Tibial artery (tissue), 4 donors: Measurements from ENCODE around the gene KDF1.

Experiments used
- DNase-seq, 2 donors: peaks; one replicate each; pipeline ENCODE4 v3.0.0-alpha.2; 2019
- H3K27ac ChIP-seq, 2 donors: fragments of 200-600 bp; sonication (generic) in 1 of 2; 1 replicate in 1 of 2; 2 replicates in 1 of 2; pipeline ENCODE4 v1.5.1; 2018 to 2019; ENCODE audit warnings: mild to moderate bottlenecking in 1 of 2
- H3K27me3 ChIP-seq, 2 donors: fragments of 200-600 bp; sonication (generic) in 1 of 2; one replicate each; pipeline versions ENCODE4 v1.5.1 to v1.6.0; 2016 to 2019
- H3K36me3 ChIP-seq, 3 donors: fragments of 200-600 bp; sonication (generic) in 2 of 3; one replicate each; pipeline ENCODE4 v1.5.1; 2016 to 2019; ENCODE audit warnings: mild to moderate bottlenecking in 2 of 3
- H3K4me1 ChIP-seq, 4 donors: fragments of 200-600 bp; sonication (generic) in 2 of 4; 1 replicate in 3 of 4; 2 replicates in 1 of 4; pipeline ENCODE4 v1.5.1; 2016 to 2019
- H3K4me3 ChIP-seq, 2 donors: fragments of 200-600 bp; sonication (generic) in 1 of 2; 1 replicate in 1 of 2; 2 replicates in 1 of 2; pipeline ENCODE4 v1.5.1; 2018 to 2019; ENCODE audit warnings: mild to moderate bottlenecking in 2 of 2
- H3K9me3 ChIP-seq, 3 donors: fragments of 200-600 bp; sonication (generic) in 1 of 3; one replicate each; pipeline ENCODE4 v1.5.1; 2016 to 2019
- CTCF ChIP-seq, 2 experiments: fragments of 200-600 bp in 1 of 2; fragments of 450-650 bp in 1 of 2; IDR thresholded peaks; one replicate each; pipeline ENCODE4 v1.5.1; 2017 to 2019; ENCODE audit warnings: antibody characterized with exemption in 2 of 2, mild to moderate bottlenecking in 1 of 2, moderate library complexity in 1 of 2
- intact Hi-C: fragments of 100-400 bp; cut with DNase I; formaldehyde crosslinking; loops from one replicate; pipeline ENCODE4 v1.15.0; 2023; ENCODE audit warnings: low total_unique reads

Gene KDF1

GRCh38 chr1:26986658-26987057, 26.4 kb upstream of the KDF1 start:
- no peak for DNase-seq
- Histone ChIP-seq H3K9me3 (no peaks in the 10 kb centered on the region), H3K27me3 (peaks cover 0 to 34% of the 10 kb centered on the region in 2 donors), H3K36me3 (no peaks in the 10 kb centered on the region), H3K4me3 (no peak overlapping the region), H3K4me1 (no peaks in the 10 kb centered on the region), H3K27ac (no peak overlapping the region)
- intact Hi-C loops: no loop called here
- TF ChIP-seq CTCF (IDR thresholded peaks at IDR 0.05): no peak

GRCh38 chr1:26984291-26984690, 24.0 kb upstream of the KDF1 start:
- intact Hi-C loops: no loop called here
- H3K4me3 ChIP-seq: no peak overlapping the region
- H3K9me3 ChIP-seq: no peaks in the 10 kb centered on the region
- no peaks in the 10 kb centered on the region for H3K36me3 ChIP-seq
- no peak for TF ChIP-seq CTCF (IDR thresholded peaks at IDR 0.05)
- H3K4me1 ChIP-seq: no peaks in the 10 kb centered on the region
- peaks cover 0 to 27% of the 10 kb centered on the region in 2 donors for H3K27me3 ChIP-seq
- DNase-seq: no peak
- no peak overlapping the region for H3K27ac ChIP-seq

GRCh38 chr1:26983863-26984262, 23.6 kb upstream of the KDF1 start:
- no peak for TF ChIP-seq CTCF (IDR thresholded peaks at IDR 0.05)
- Histone ChIP-seq H3K36me3 (no peaks in the 10 kb centered on the region), H3K27ac (no peak overlapping the region), H3K9me3 (no peaks in the 10 kb centered on the region), H3K4me3 (no peak overlapping the region), H3K4me1 (no peaks in the 10 kb centered on the region), H3K27me3 (peaks cover 0 to 27% of the 10 kb centered on the region in 2 donors)
- no peak for DNase-seq
- intact Hi-C loops: no loop called here

- Histone ChIP-seq H3K27ac (no peak overlapping the region), H3K36me3 (no peaks in the 10 kb centered on the region), H3K4me3 (no peak overlapping the region), H3K27me3 (peaks cover 0 to 20% of the 10 kb centered on the region in 2 donors), H3K9me3 (no peaks in the 10 kb centered on the region), H3K4me1 (no peaks in the 10 kb centered on the region)
- intact Hi-C loops: no loop called here
- no peak for DNase-seq
- no peak for TF ChIP-seq CTCF (IDR thresholded peaks at IDR 0.05)
These were observed 21.0 kb upstream of the KDF1 start for GRCh38 chr1:26981146-26981846.

GRCh38 chr1:26978901-26979300, 18.6 kb upstream of the KDF1 start:
- H3K9me3 ChIP-seq: no peaks in the 10 kb centered on the region
- H3K36me3 ChIP-seq: no peaks in the 10 kb centered on the region
- intact Hi-C loops: no loop called here
- H3K27me3 ChIP-seq: peaks cover 0 to 10% of the 10 kb centered on the region in 2 donors
- H3K4me1 ChIP-seq: no peaks in the 10 kb centered on the region
- no peak overlapping the region for H3K27ac ChIP-seq
- no peak overlapping the region for H3K4me3 ChIP-seq
- TF ChIP-seq CTCF (IDR thresholded peaks at IDR 0.05): no peak
- DNase-seq: no peak
